Common myeloid progenitor, CD34-positive (primary cell): ENCODE measurements around the gene JMJD1C.

Source experiments
- CTCF ChIA-PET: fragments of 350-600 bp; sonication (Branson Sonifier 250); formaldehyde crosslinking; loops from one replicate; lab custom pipeline; 2021; ENCODE audit warnings: antibody characterized with exemption; lab: Charles Lee
- POLR2A ChIA-PET: fragments of 350-600 bp; sonication (Branson Sonifier 250); formaldehyde crosslinking; loops from one replicate; lab custom pipeline; 2021; ENCODE audit warnings: antibody characterized with exemption; lab: Charles Lee
- DNase-seq, 3 donors: peaks; one replicate each; pipeline versions ENCODE4 v3.0.0 to v3.0.0-alpha.2; 2013
- H3K27ac ChIP-seq, 2 experiments: 1 replicate in 1 of 2; 2 replicates in 1 of 2; pipeline ENCODE4 v1.7.0; 2013; ENCODE audit warnings: inconsistent platforms in 2 of 2, low read length in 2 of 2, mild to moderate bottlenecking in 2 of 2, low read depth in 1 of 2, moderate library complexity in 1 of 2; ENCODE audit not compliant: severe bottlenecking in 2 of 2, insufficient read depth in 1 of 2, poor library complexity in 1 of 2
- H3K27me3 ChIP-seq, 5 experiments: replicated peaks in 2 of 5; 1 replicate in 3 of 5; 2 replicates in 2 of 5; pipeline versions ENCODE4 v1.6.1 to v1.7.0; 2013; ENCODE audit warnings: low read length in 4 of 5, mild to moderate bottlenecking in 2 of 5, moderate library complexity in 2 of 5, inconsistent platforms in 1 of 5; ENCODE audit not compliant: insufficient read depth in 5 of 5, control insufficient read depth in 4 of 5
- H3K36me3 ChIP-seq, 4 experiments: 1 replicate in 2 of 4; 2 replicates in 2 of 4; pipeline versions ENCODE4 v1.6.1 to v1.7.0; 2013; ENCODE audit warnings: low read length in 3 of 4, control low read depth in 1 of 4, mild to moderate bottlenecking in 1 of 4; ENCODE audit not compliant: control insufficient read depth in 4 of 4, insufficient read depth in 4 of 4
- H3K4me1 ChIP-seq, 4 experiments: 1 replicate in 3 of 4; 2 replicates in 1 of 4; pipeline versions ENCODE4 v1.6.1 to v1.7.1; 2013; ENCODE audit warnings: low read length in 3 of 4, mild to moderate bottlenecking in 3 of 4, control low read depth in 1 of 4, inconsistent platforms in 1 of 4, moderate library complexity in 1 of 4; ENCODE audit not compliant: control insufficient read depth in 4 of 4, insufficient read depth in 4 of 4; ENCODE audit errors: control extremely low read depth in 1 of 4
- H3K4me3 ChIP-seq, 7 experiments: 1 replicate in 4 of 7; 2 replicates in 3 of 7; pipeline versions ENCODE4 v1.5.1 to v1.7.0; 2013; ENCODE audit warnings: mild to moderate bottlenecking in 7 of 7, low read length in 6 of 7, moderate library complexity in 6 of 7, inconsistent platforms in 2 of 7, low read depth in 2 of 7, control low read depth in 1 of 7; ENCODE audit not compliant: insufficient read depth in 4 of 7, control insufficient read depth in 1 of 7; ENCODE audit errors: extremely low read depth in 1 of 7
- H3K9me3 ChIP-seq, 5 experiments: 1 replicate in 4 of 5; 2 replicates in 1 of 5; pipeline versions ENCODE4 v1.6.1 to v1.7.1; 2013; ENCODE audit warnings: low read length in 4 of 5, mild to moderate bottlenecking in 2 of 5, inconsistent platforms in 1 of 5, low read depth in 1 of 5, moderate library complexity in 1 of 5; ENCODE audit not compliant: control insufficient read depth in 4 of 5, insufficient read depth in 2 of 5; ENCODE audit errors: control extremely low read depth in 1 of 5
- WGBS: methylation state at CpG from one replicate; pipeline ENCODE4 v1.1.5; 2013; ENCODE audit not compliant: insufficient coverage; 5-methylcytosine and 5-hydroxymethylcytosine counted together

Gene JMJD1C

GRCh38 chr10:63412304-63412703 is 53.5 kb downstream of the JMJD1C start:
- Histone ChIP-seq H3K9me3 (no peaks in the 10 kb centered on the region), H3K27me3 (no peaks in the 10 kb centered on the region), H3K36me3 (peaks cover 0 to under 1% (median 0%) of the 10 kb centered on the region in 4 experiments), H3K4me1 (peaks cover 0 to 9% (median 3%) of the 10 kb centered on the region in 4 experiments), H3K4me3 (no peak overlapping the region), H3K27ac (no peak overlapping the region)
- CTCF ChIA-PET, result no interaction called here
- no CpG with 5 or more reads among the region's 5 CpGs for WGBS
- DNase-seq, result no peak
- POLR2A ChIA-PET, result no interaction called here

DNA sequence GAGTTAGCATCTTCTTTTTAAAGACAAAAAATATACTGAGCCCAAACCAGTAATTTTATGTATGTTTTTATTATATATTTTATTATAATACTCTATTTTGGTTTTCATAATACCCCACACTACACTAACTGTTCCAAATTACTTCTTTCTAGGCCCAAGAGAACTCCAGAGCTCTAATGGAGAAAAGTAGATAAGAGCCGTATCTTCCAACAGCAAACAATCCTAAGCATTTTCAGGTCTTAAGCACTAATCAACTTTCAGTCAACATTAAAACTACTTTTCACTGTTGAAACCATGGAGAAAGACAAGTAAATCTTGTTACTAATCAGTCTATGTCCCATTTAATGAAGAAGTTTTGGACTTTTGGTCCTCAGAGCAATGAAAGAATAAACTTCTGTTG is 55.1 kb downstream of the JMJD1C start:
- H3K9me3 ChIP-seq, result no peaks in the 10 kb centered on the region
- no peak overlapping the region for H3K4me3 ChIP-seq
- POLR2A ChIA-PET, result no interaction called here
- H3K36me3 ChIP-seq, result peaks cover 0 to 3% (median 1%) of the 10 kb centered on the region in 4 experiments
- DNase-seq, result no peak
- peaks cover 0 to 4% (median 2%) of the 10 kb centered on the region in 4 experiments for H3K4me1 ChIP-seq
- no CpG with 5 or more reads among the region's 1 CpG for WGBS
- no peaks in the 10 kb centered on the region for H3K27me3 ChIP-seq
- H3K27ac ChIP-seq, result no peak overlapping the region
- CTCF ChIA-PET, result no interaction called here

DNA sequence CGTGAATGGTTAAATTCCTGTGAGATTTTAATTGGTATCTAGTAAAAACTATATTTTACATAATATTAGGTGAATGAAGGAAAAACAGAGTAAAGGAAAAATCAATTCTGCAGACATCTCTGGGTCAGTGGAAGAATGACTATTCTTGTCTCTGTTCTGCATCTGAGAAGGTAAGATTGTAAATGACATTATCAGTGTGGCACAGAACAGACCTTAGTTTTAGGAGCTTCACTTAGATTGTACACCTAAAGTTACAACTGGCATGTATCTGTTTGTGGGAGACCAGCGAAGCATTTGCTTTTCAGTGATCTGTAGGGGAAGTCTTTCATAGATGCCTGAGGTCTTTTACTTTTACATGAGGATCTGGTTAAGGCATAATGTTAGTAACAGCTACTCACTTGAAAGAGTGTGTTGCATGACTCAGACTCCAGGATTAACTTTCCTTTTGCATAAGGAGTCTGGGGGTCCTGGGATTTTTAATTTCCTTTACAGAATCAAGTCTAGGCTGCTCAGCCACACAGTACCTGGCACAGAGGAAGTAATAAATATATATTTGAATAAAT is 56.2 kb downstream of the JMJD1C start:
- Histone ChIP-seq H3K4me1 (no peaks in the 10 kb centered on the region), H3K27ac (no peak overlapping the region), H3K36me3 (peaks cover 0 to 3% (median 2%) of the 10 kb centered on the region in 4 experiments), H3K27me3 (no peaks in the 10 kb centered on the region), H3K4me3 (no peak overlapping the region), H3K9me3 (no peaks in the 10 kb centered on the region)
- ChIA-PET CTCF (no interaction called here), POLR2A (interaction anchor here (0.6 kb wide), 1 partner anchor 12 kb away, joined by 3 read pairs; no protein-coding TSS in a partner anchor)
- whole genome bisulfite sequencing, result 86% methylated on average over 1 of the region's 2 CpGs
- DNase-seq, result peak in 1 of 3 donors; percentile 10

DNA sequence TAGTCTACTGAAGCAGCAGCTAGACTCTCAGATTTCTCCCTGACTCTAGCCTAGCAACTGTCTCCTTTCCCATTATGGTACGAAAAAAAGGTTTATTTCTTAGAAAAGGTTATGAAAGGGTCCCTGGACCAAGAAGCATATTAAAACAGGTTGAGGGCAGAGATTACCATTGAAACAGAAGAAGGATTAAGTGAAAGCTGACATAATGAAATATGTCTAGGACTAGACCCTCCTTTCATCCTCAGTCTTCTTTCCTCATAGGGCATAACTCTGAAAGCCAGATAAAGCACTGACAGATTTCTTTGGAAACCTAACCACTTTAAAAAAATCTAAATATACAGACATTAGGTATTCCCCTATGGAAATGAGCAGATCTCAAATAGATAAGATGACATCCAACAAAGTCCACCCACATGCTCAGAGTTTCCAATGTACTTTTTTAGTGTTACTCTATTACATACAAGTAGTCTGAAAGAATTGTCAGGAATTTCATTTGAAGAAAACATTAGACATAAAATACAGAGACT is 58.6 kb downstream of the JMJD1C start:
- Histone ChIP-seq H3K9me3 (no peaks in the 10 kb centered on the region), H3K27me3 (no peaks in the 10 kb centered on the region), H3K4me3 (no peak overlapping the region), H3K4me1 (no peaks in the 10 kb centered on the region), H3K27ac (no peak overlapping the region), H3K36me3 (peaks cover 0 to 3% (median 2%) of the 10 kb centered on the region in 4 experiments)
- CTCF ChIA-PET, result no interaction called here
- no peak for DNase-seq
- POLR2A ChIA-PET, result no interaction called here
- WGBS, result no CpG with 5 or more reads among the region's 1 CpG

- H3K4me1 ChIP-seq, result no peaks in the 10 kb centered on the region
- no peaks in the 10 kb centered on the region for H3K27me3 ChIP-seq
- H3K9me3 ChIP-seq, result peaks cover 0 to 8% (median 5%) of the 10 kb centered on the region in 5 experiments
- no peak overlapping the region for H3K27ac ChIP-seq
- H3K4me3 ChIP-seq, result no peak overlapping the region
- 100% methylated on average over 5 of the region's 7 CpGs for WGBS
- DNase-seq, result peak in 1 of 3 donors; percentile 10
- CTCF ChIA-PET, result no interaction called here
- H3K36me3 ChIP-seq, result no peaks in the 10 kb centered on the region
- POLR2A ChIA-PET, result no interaction called here
Measured at GRCh38 chr10:63396133-63396761, 69.5 kb downstream of the JMJD1C start.

- H3K27ac ChIP-seq, result no peak overlapping the region
- H3K36me3 ChIP-seq, result peaks cover 0 to 2% (median under 1%) of the 10 kb centered on the region in 4 experiments
- peaks cover 0 to 3% (median 0%) of the 10 kb centered on the region in 4 experiments for H3K4me1 ChIP-seq
- 75% methylated on average over 3 of the region's 7 CpGs for WGBS
- ChIA-PET POLR2A (no interaction called here), CTCF (no interaction called here)
- peaks cover 4 to 21% (median 9%) of the 10 kb centered on the region in 5 experiments for H3K9me3 ChIP-seq
- no peak for DNase-seq
- H3K4me3 ChIP-seq, result no peak overlapping the region
- peaks cover 0 to 3% (median 0%) of the 10 kb centered on the region in 5 experiments for H3K27me3 ChIP-seq
Measured at GRCh38 chr10:63393050-63393449, 72.7 kb downstream of the JMJD1C start.

DNA sequence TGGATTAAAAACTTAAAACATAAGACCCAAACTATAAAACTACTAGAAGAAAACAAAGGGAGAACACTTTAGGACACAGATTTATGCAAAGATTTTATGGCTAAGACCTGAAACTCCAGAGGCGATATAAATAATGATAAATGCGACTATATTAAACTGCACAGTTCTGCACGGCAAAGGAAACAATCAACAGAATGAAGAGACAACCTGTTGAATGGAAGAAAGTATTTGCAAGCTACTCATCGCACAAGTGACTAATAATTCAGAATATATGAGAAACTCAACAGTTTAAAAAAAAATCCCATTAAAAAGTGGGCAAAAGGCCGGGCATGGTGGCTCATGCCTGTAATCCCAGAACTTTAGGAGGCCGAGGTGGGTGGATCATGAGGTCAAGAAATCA is 73.6 kb downstream of the JMJD1C start:
- Histone ChIP-seq H3K4me1 (peaks cover 0 to 4% (median 0%) of the 10 kb centered on the region in 4 experiments), H3K9me3 (peaks cover 4 to 21% (median 9%) of the 10 kb centered on the region in 5 experiments), H3K4me3 (no peak overlapping the region), H3K27ac (no peak overlapping the region), H3K36me3 (peaks cover 0 to 2% (median under 1%) of the 10 kb centered on the region in 4 experiments), H3K27me3 (peaks cover 0 to 3% (median 0%) of the 10 kb centered on the region in 5 experiments)
- POLR2A ChIA-PET, result no interaction called here
- no peak for DNase-seq
- WGBS, result 94% methylated on average over 3 of the region's 6 CpGs
- CTCF ChIA-PET, result no interaction called here
